CD4-positive, alpha-beta T cell (primary cell): ENCODE results near the gene GANAB. TPM values are rescaled to one million over a fixed set of nuclear protein-coding genes. Genes with fewer than 3 reads are reported as not detected.

Experiments used
- ATAC-seq: fragments of 200-7000 bp; cut with Tn5 transposase; one replicate; pipeline ENCODE4 v1.10.0; 2022; ENCODE audit warnings: mild to moderate bottlenecking; ENCODE audit not compliant: poor library complexity
- CTCF ChIA-PET: fragments of 350-600 bp; sonication (Branson Sonifier 250); formaldehyde crosslinking; loops from one replicate; lab custom pipeline; 2021; ENCODE audit warnings: antibody characterized with exemption, inconsistent platforms; lab: Charles Lee
- POLR2A ChIA-PET: fragments of 350-600 bp; sonication (Branson Sonifier 250); formaldehyde crosslinking; loops from one replicate; lab custom pipeline; 2021; ENCODE audit warnings: antibody characterized with exemption, inconsistent platforms; lab: Charles Lee
- DNase-seq, 14 experiments: peaks; one replicate each; pipeline ENCODE4 v3.0.0-alpha.2; 2013 to 2020; ENCODE audit warnings: mixed read lengths in 2 of 14
- H3K27ac ChIP-seq, 2 donors: one replicate each; pipeline versions ENCODE4 v1.5.1 to v1.7.0; 2013; ENCODE audit warnings: low read length in 2 of 2, low read depth in 1 of 2, mild to moderate bottlenecking in 1 of 2
- H3K27me3 ChIP-seq, 2 experiments: 1 replicate in 1 of 2; 2 replicates in 1 of 2; pipeline versions ENCODE4 v1.6.1 to v1.7.0; 2013; ENCODE audit warnings: low read length in 2 of 2, control low read depth in 1 of 2, mild to moderate bottlenecking in 1 of 2, moderate library complexity in 1 of 2; ENCODE audit not compliant: insufficient read depth in 2 of 2, control insufficient read depth in 1 of 2
- H3K36me3 ChIP-seq: one replicate; pipeline ENCODE4 v1.6.1; 2013; ENCODE audit warnings: low read length, control low read depth; ENCODE audit not compliant: insufficient read depth
- H3K4me1 ChIP-seq: one replicate; pipeline ENCODE4 v1.6.1; 2013; ENCODE audit warnings: low read length, control low read depth; ENCODE audit not compliant: insufficient read depth
- H3K4me3 ChIP-seq: one replicate; pipeline ENCODE4 v1.5.1; 2013; ENCODE audit warnings: mild to moderate bottlenecking, low read length, moderate library complexity
- H3K9me3 ChIP-seq, 2 experiments: 1 replicate in 1 of 2; 2 replicates in 1 of 2; pipeline versions ENCODE4 v1.6.1 to v1.7.0; 2013; ENCODE audit warnings: low read length in 2 of 2, mild to moderate bottlenecking in 2 of 2, control low read depth in 1 of 2, moderate library complexity in 1 of 2; ENCODE audit not compliant: control insufficient read depth in 1 of 2, insufficient read depth in 1 of 2
- H3K27ac Mint-ChIP-seq: one replicate; pipeline ENCODE4 v1.8.0; 2020; ENCODE audit warnings: mixed read lengths
- H3K27me3 Mint-ChIP-seq: one replicate; pipeline ENCODE4 v1.8.0; 2021; ENCODE audit warnings: mixed read lengths
- H3K36me3 Mint-ChIP-seq: one replicate; pipeline ENCODE4 v1.8.0; 2021; ENCODE audit warnings: low read depth, mixed read lengths
- H3K4me1 Mint-ChIP-seq: one replicate; pipeline ENCODE4 v1.8.0; 2021; ENCODE audit warnings: low read depth, mixed read lengths
- H3K4me3 Mint-ChIP-seq: one replicate; pipeline ENCODE4 v1.8.0; 2020; ENCODE audit warnings: mild to moderate bottlenecking, mixed read lengths
- H3K9me3 Mint-ChIP-seq: one replicate; pipeline ENCODE4 v1.8.0; 2020; ENCODE audit warnings: mixed read lengths
- CTCF ChIP-seq: fragments of 200-600 bp; IDR thresholded peaks from one replicate; pipeline ENCODE4 v1.8.0; 2022; ENCODE audit warnings: antibody characterized with exemption, mild to moderate bottlenecking
- intact Hi-C, 2 experiments: fragments of 100-400 bp; cut with DNase I in 1 of 2; cut with micrococcal nuclease in 1 of 2; formaldehyde crosslinking; loops; one replicate each; pipeline versions ENCODE4 v1.15.1 to v1.9.0; 2023 to 2025; cut with DNase I, micrococcal nuclease
- total RNA-seq, 174 experiments: library from RNA in 2 of 174; stranded (reverse) in 2 of 174; gene quantifications; one replicate each; pipeline ENCODE4 v1.2.3 and lab custom pipeline; 2021 to 2026

GANAB gene
- total RNA-seq, 2 experiments from 2014 or later = 181 to 182 TPM

- no peaks in the 10 kb centered on the region for H3K27me3 Mint-ChIP-seq
- H3K4me3 Mint-ChIP-seq = peak overlapping the region; percentile 91
- ATAC-seq (no peak), DNase-seq (no peak)
- peaks cover 38% of the 10 kb centered on the region for H3K36me3 Mint-ChIP-seq
- H3K4me1 Mint-ChIP-seq = peaks cover 46% of the 10 kb centered on the region
- intact Hi-C loops = no loop called here
- Histone ChIP-seq H3K27me3 (no peaks in the 10 kb centered on the region), H3K9me3 (no peaks in the 10 kb centered on the region), H3K4me1 (peaks cover 35% of the 10 kb centered on the region), H3K4me3 (peak overlapping the region; percentile 100), H3K27ac (peak overlapping the region; percentile 97), H3K36me3 (peaks cover 36% of the 10 kb centered on the region)
- POLR2A ChIA-PET = interaction anchor here (0.6 to 3.8 kb wide), 7 partner anchors 13 to 163 kb away, joined by 3 to 43 read pairs (median 5); partner anchors contain the start of genes C11orf98, CSKMT, EEF1G and INTS5
- no peak for TF ChIP-seq CTCF
- no peaks in the 10 kb centered on the region for H3K9me3 Mint-ChIP-seq
- CTCF ChIA-PET = no interaction called here
- peak overlapping the region; percentile 87 for H3K27ac Mint-ChIP-seq
These were observed 32.0 kb upstream of the GANAB start for GRCh38 chr11:62678433-62678769.

- ChIA-PET POLR2A (interaction anchor here (0.9 to 5.4 kb wide), 4 partner anchors 11 to 86 kb away, joined by 3 to 43 read pairs (median 10); partner anchors contain the start of genes C11orf98, CSKMT, HNRNPUL2 and TUT1), CTCF (no interaction called here)
- intact Hi-C loops = no loop called here
- Mint-ChIP-seq H3K4me1 (peaks cover 52% of the 10 kb centered on the region), H3K4me3 (peak overlapping the region; percentile 91), H3K27ac (peak overlapping the region; percentile 87), H3K27me3 (no peaks in the 10 kb centered on the region), H3K36me3 (peaks cover 38% of the 10 kb centered on the region), H3K9me3 (no peaks in the 10 kb centered on the region)
- no peak for DNase-seq
- Histone ChIP-seq H3K4me1 (peaks cover 40% of the 10 kb centered on the region), H3K27ac (peak overlapping the region; percentile 97), H3K9me3 (no peaks in the 10 kb centered on the region), H3K4me3 (peak overlapping the region; percentile 100), H3K36me3 (peaks cover 40% of the 10 kb centered on the region), H3K27me3 (no peaks in the 10 kb centered on the region)
- no peak for ATAC-seq
- no peak for TF ChIP-seq CTCF
These were observed 31.3 kb upstream of the GANAB start for GRCh38 chr11:62677714-62678113.

GRCh38 chr11:62677156-62677555 lies 30.7 kb upstream of the GANAB start:
- peak overlapping the region; percentile 91 for H3K4me3 Mint-ChIP-seq
- no peak for DNase-seq
- ATAC-seq = no peak
- H3K4me1 ChIP-seq = peaks cover 46% of the 10 kb centered on the region
- H3K4me1 Mint-ChIP-seq = peaks cover 57% of the 10 kb centered on the region
- no peak for TF ChIP-seq CTCF
- H3K9me3 ChIP-seq = no peaks in the 10 kb centered on the region
- peaks cover 41% of the 10 kb centered on the region for H3K36me3 Mint-ChIP-seq
- peak overlapping the region; percentile 51 to 97 for H3K27ac ChIP-seq
- H3K4me3 ChIP-seq = no peak overlapping the region
- CTCF ChIA-PET = interaction anchor here (0.6 kb wide), 1 partner anchor 1250 kb away, joined by 3 read pairs; no protein-coding TSS in a partner anchor
- H3K36me3 ChIP-seq = peaks cover 40% of the 10 kb centered on the region
- no peaks in the 10 kb centered on the region for H3K9me3 Mint-ChIP-seq
- peak overlapping the region; percentile 87 for H3K27ac Mint-ChIP-seq
- intact Hi-C loops = no loop called here
- H3K27me3 Mint-ChIP-seq = no peaks in the 10 kb centered on the region
- no peaks in the 10 kb centered on the region for H3K27me3 ChIP-seq
- POLR2A ChIA-PET = interaction anchor here (0.5 to 5.4 kb wide), 5 partner anchors 10 to 86 kb away, joined by 3 to 43 read pairs (median 5); partner anchors contain the start of genes C11orf98, CSKMT, HNRNPUL2 and TUT1
